Neuron (in vitro differentiated cells): ENCODE data around the gene MYO7B.

ENCODE experiments used
- H2AFZ ChIP-seq: one replicate; pipeline ENCODE4 v1.6.1; 2013; ENCODE audit warnings: low read depth, mild to moderate bottlenecking, inconsistent platforms, low read length, moderate library complexity
- H3K27me3 ChIP-seq: one replicate; pipeline ENCODE4 v1.6.1; 2013; ENCODE audit warnings: low read length; ENCODE audit not compliant: insufficient read depth
- H3K36me3 ChIP-seq: one replicate; pipeline ENCODE4 v1.6.1; 2013; ENCODE audit warnings: low read length; ENCODE audit not compliant: insufficient read depth
- H3K4me1 ChIP-seq: one replicate; pipeline ENCODE4 v1.6.1; 2013; ENCODE audit warnings: low read length; ENCODE audit not compliant: insufficient read depth
- H3K4me3 ChIP-seq: 2 replicates; pipeline ENCODE4 v1.5.1; 2013; ENCODE audit warnings: mild to moderate bottlenecking, low read length, moderate library complexity
- H3K9me3 ChIP-seq: one replicate; pipeline ENCODE4 v1.6.1; 2013; ENCODE audit warnings: low read length

The MYO7B gene

GRCh38 chr2:127622561-127623387, 87.3 kb downstream of the MYO7B start:
- Histone ChIP-seq H2AFZ (no peak overlapping the region), H3K4me1 (no peaks in the 10 kb centered on the region), H3K27me3 (no peaks in the 10 kb centered on the region), H3K36me3 (no peaks in the 10 kb centered on the region), H3K9me3 (no peaks in the 10 kb centered on the region), H3K4me3 (no peak overlapping the region)

GRCh38 chr2:127623388-127624319, 88.2 kb downstream of the MYO7B start:
- Histone ChIP-seq H3K27me3 (no peaks in the 10 kb centered on the region), H3K36me3 (no peaks in the 10 kb centered on the region), H3K9me3 (no peaks in the 10 kb centered on the region), H3K4me3 (no peak overlapping the region), H3K4me1 (no peaks in the 10 kb centered on the region), H2AFZ (no peak overlapping the region)

- Histone ChIP-seq H3K27me3 (no peaks in the 10 kb centered on the region), H3K4me1 (no peaks in the 10 kb centered on the region), H2AFZ (no peak overlapping the region), H3K4me3 (no peak overlapping the region), H3K9me3 (no peaks in the 10 kb centered on the region), H3K36me3 (no peaks in the 10 kb centered on the region)
Observed at GRCh38 chr2:127624320-127624755, 88.9 kb downstream of the MYO7B start.

- Histone ChIP-seq H3K9me3 (no peaks in the 10 kb centered on the region), H3K4me3 (no peak overlapping the region), H2AFZ (no peak overlapping the region), H3K27me3 (no peaks in the 10 kb centered on the region), H3K36me3 (no peaks in the 10 kb centered on the region), H3K4me1 (no peaks in the 10 kb centered on the region)
Observed at GRCh38 chr2:127624756-127625571, 89.5 kb downstream of the MYO7B start.

DNA sequence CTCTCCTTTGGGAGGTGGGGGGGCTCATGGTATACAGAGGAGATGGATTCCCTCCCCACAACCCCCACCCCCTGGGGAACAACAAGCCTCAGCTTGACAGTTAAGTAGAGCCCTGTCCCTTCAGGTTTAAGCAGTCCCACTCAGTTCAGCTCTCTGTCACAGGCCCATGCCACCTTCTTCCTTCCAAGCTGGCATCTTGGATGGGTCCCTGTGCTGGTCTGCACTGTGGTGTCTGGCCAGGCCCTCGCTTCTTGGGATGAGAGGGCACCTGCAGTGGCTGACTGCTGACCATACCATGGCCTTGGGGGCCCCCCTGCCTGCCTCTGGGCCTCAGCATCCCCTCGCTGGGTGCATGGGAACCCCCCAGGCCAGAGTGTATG, 90.1 kb downstream of the MYO7B start:
- Histone ChIP-seq H3K9me3 (no peaks in the 10 kb centered on the region), H2AFZ (no peak overlapping the region)

GRCh38 chr2:127626175-127626574, 90.7 kb downstream of the MYO7B start:
- Histone ChIP-seq H3K36me3 (no peaks in the 10 kb centered on the region), H3K4me1 (no peaks in the 10 kb centered on the region), H3K27me3 (no peaks in the 10 kb centered on the region), H2AFZ (no peak overlapping the region), H3K4me3 (no peak overlapping the region), H3K9me3 (no peaks in the 10 kb centered on the region)

More for the DNA sequence above, 90.1 kb downstream of the MYO7B start:
- H3K27me3 ChIP-seq = no peaks in the 10 kb centered on the region
- H3K4me1 ChIP-seq = no peaks in the 10 kb centered on the region
- H3K4me3 ChIP-seq = no peak overlapping the region
- no peaks in the 10 kb centered on the region for H3K36me3 ChIP-seq

- Histone ChIP-seq H3K27me3 (no peaks in the 10 kb centered on the region), H3K4me1 (no peaks in the 10 kb centered on the region), H3K36me3 (no peaks in the 10 kb centered on the region), H3K4me3 (no peak overlapping the region), H2AFZ (no peak overlapping the region), H3K9me3 (no peaks in the 10 kb centered on the region)
Observed at GRCh38 chr2:127626917-127627739, 91.6 kb downstream of the MYO7B start.

GRCh38 chr2:127627740-127628571, 92.5 kb downstream of the MYO7B start:
- no peak overlapping the region for H2AFZ ChIP-seq
- H3K36me3 ChIP-seq = no peaks in the 10 kb centered on the region
- H3K27me3 ChIP-seq = no peaks in the 10 kb centered on the region
- no peaks in the 10 kb centered on the region for H3K9me3 ChIP-seq
- H3K4me1 ChIP-seq = no peaks in the 10 kb centered on the region
- no peak overlapping the region for H3K4me3 ChIP-seq

GRCh38 chr2:127628767-127629614, 93.5 kb downstream of the MYO7B start:
- Histone ChIP-seq H3K4me1 (no peaks in the 10 kb centered on the region), H3K9me3 (no peaks in the 10 kb centered on the region)

DNA sequence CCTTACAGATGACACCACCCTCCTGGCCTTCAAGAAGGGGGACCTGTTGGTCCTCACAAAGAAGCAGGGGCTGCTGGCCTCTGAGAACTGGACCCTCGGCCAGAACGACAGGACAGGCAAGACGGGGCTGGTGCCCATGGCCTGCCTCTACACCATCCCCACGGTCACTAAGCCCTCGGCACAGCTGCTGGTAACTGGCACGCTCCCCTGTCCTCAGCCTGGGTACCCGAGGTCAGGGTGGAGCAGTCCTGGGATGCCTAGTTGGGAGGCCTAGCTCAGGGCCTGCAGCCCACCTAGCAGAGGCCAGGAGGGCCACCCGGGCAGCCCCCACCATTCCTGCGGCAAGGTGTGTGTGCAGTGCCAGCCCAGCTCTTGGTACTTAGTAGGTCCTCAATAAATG, 94.2 kb downstream of the MYO7B start:
- H3K4me3 ChIP-seq = no peak overlapping the region
- no peaks in the 10 kb centered on the region for H3K4me1 ChIP-seq
- no peaks in the 10 kb centered on the region for H3K36me3 ChIP-seq
- H3K27me3 ChIP-seq = no peaks in the 10 kb centered on the region
- H3K9me3 ChIP-seq = no peaks in the 10 kb centered on the region
- no peak overlapping the region for H2AFZ ChIP-seq

More at GRCh38 chr2:127628767-127629614, 93.5 kb downstream of the MYO7B start:
- no peaks in the 10 kb centered on the region for H3K27me3 ChIP-seq
- no peak overlapping the region for H3K4me3 ChIP-seq
- H2AFZ ChIP-seq = no peak overlapping the region
- H3K36me3 ChIP-seq = no peaks in the 10 kb centered on the region
